Measurements from ENCODE around the gene CNIH3. TPM values are rescaled to one million over a fixed set of nuclear protein-coding genes. Genes with fewer than 3 reads are reported as not detected.
A peak's percentile ranks its signal among the peaks of the same experiment; 100 is the strongest.

Gene CNIH3
- total RNA-seq, 2 donors from 2014 or later = 0.33 to 1.3 TPM

DNA sequence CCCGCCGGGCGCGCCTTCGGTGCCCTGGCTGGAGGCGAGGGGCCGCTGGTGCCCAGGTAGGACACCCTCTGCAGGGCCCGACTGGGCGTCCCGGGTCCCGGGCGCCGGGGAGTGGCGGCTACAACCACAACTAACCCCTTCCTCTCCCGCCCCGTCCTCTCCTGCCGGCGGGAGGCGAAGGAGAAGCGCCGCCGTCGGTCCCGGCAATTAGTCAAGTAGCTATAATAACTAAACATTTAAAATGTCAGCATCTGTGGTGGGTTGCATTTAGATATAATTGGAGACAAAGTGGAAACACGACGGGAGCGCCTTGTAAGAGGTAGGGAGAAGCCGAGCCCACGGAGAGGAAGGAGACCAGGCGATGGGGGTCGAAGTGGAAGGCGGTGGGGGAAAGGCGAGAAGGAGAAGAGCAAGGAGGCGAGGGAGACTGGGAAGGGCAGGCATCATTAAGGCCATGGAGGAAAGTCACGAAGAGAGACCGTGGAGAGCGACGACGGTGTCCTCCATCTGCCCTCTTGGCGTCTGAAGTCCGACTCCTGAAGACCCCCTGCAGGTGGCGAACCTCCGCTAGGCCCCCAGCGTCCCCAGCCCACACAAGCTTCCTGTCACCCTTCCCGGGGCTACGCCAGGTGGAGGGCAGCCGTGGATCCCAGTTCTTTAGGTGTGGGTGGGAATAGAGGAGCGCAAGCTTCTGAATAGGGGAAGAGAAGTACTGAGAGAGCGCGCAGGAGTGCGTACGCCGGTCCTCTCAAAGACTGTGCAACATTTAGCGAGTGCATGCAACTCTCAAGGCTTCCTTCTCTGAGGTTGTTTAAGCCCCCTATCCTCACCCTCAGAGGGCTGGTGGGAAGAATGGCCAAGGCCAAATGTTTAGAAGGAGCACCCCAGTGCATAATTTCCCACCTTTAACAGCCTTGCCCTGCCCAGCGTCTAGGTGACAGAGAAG, 1.6 kb downstream of the CNIH3 start:
- no peak overlapping the region for H3K27ac ChIP-seq
- H3K9me3 ChIP-seq = no peaks in the 10 kb centered on the region
- peak overlapping the region in 1 of 2 donors; percentile 45 for H3K4me3 ChIP-seq
- H3K36me3 ChIP-seq = no peaks in the 10 kb centered on the region
- TF ChIP-seq, protein P1, sequence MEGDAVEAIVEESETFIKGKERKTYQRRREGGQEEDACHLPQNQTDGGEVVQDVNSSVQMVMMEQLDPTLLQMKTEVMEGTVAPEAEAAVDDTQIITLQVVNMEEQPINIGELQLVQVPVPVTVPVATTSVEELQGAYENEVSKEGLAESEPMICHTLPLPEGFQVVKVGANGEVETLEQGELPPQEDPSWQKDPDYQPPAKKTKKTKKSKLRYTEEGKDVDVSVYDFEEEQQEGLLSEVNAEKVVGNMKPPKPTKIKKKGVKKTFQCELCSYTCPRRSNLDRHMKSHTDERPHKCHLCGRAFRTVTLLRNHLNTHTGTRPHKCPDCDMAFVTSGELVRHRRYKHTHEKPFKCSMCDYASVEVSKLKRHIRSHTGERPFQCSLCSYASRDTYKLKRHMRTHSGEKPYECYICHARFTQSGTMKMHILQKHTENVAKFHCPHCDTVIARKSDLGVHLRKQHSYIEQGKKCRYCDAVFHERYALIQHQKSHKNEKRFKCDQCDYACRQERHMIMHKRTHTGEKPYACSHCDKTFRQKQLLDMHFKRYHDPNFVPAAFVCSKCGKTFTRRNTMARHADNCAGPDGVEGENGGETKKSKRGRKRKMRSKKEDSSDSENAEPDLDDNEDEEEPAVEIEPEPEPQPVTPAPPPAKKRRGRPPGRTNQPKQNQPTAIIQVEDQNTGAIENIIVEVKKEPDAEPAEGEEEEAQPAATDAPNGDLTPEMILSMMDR (IDR thresholded peaks at IDR 0.05) = no peak
- DNase-seq (ENCODE audit: low spot score) = no peak
- H3K27me3 ChIP-seq = peaks cover 18% of the 10 kb centered on the region in 2 donors
- H3K4me1 ChIP-seq = peaks cover 0 to 18% of the 10 kb centered on the region in 2 donors

- no peak for DNase-seq (ENCODE audit: low spot score)
- H3K4me3 ChIP-seq = no peak overlapping the region
- H3K36me3 ChIP-seq = no peaks in the 10 kb centered on the region
- H3K27ac ChIP-seq = no peak overlapping the region
- peaks cover 0 to 18% of the 10 kb centered on the region in 2 donors for H3K4me1 ChIP-seq
- no peaks in the 10 kb centered on the region for H3K9me3 ChIP-seq
- TF ChIP-seq, protein P1 (IDR thresholded peaks at IDR 0.05) = no peak
- H3K27me3 ChIP-seq = peaks cover 18% of the 10 kb centered on the region in 2 donors
Observed at GRCh38 chr1:224619209-224619608, 3.1 kb downstream of the CNIH3 start.

DNA sequence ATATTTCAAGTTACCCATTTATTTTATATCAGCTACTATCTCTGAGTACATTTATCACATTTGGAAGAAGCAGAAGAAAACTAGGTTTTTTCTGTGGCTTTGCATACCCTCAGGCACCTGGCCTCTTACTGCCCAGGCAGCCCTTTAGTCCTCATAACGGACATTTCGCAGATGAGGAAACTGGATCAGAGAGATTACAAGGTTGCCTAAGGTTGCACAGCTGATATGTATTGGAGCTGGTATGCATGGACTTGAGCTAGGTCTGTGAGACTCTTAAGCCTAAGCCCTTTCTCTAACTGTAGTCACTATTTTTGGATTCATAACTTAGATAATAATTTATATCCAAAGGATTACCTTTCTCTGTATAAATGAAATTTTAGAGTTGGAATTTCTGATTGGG, 4.0 kb downstream of the CNIH3 start:
- peaks cover 0 to 18% of the 10 kb centered on the region in 2 donors for H3K4me1 ChIP-seq
- TF ChIP-seq, protein P1 (IDR thresholded peaks at IDR 0.05) = no peak
- H3K27ac ChIP-seq = no peak overlapping the region
- no peaks in the 10 kb centered on the region for H3K36me3 ChIP-seq
- H3K9me3 ChIP-seq = no peaks in the 10 kb centered on the region
- no peak for DNase-seq (ENCODE audit: low spot score)
- H3K4me3 ChIP-seq = no peak overlapping the region
- peaks cover 18% of the 10 kb centered on the region in 2 donors for H3K27me3 ChIP-seq

GRCh38 chr1:224621813-224622682, 5.9 kb downstream of the CNIH3 start:
- Histone ChIP-seq H3K27ac (no peak overlapping the region), H3K4me3 (no peak overlapping the region), H3K9me3 (no peaks in the 10 kb centered on the region), H3K36me3 (no peaks in the 10 kb centered on the region), H3K4me1 (peaks cover 0 to 5% of the 10 kb centered on the region in 2 donors), H3K27me3 (peaks cover 11 to 15% of the 10 kb centered on the region in 2 donors)
- TF ChIP-seq, protein P1 (IDR thresholded peaks at IDR 0.05) = no peak
- DNase-seq (ENCODE audit: low spot score) = no peak

DNA sequence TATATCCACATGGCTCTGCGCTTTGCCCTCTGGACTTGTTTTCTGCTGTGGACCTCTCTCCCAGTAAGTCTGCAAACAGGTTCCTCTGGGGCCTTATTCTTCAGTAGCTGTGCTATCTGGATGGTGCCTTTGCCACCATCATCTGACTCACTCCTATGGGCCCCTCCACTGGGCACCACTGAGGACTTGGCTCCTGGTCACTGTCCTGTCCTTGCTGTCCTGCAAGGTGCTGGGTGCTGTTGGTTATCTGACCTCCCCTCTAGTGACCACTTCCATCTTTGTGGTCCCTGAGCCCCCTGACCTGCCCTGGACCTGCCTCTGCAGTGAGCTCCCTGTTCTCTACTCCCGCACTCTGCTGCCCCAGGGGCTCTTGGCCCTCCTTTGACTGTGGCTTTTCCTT, 6.7 kb downstream of the CNIH3 start:
- no peak overlapping the region for H3K4me3 ChIP-seq
- TF ChIP-seq, protein P1 (IDR thresholded peaks at IDR 0.05) = no peak
- H3K4me1 ChIP-seq = no peaks in the 10 kb centered on the region
- no peaks in the 10 kb centered on the region for H3K9me3 ChIP-seq
- no peak for DNase-seq (ENCODE audit: low spot score)
- no peak overlapping the region for H3K27ac ChIP-seq
- H3K36me3 ChIP-seq = no peaks in the 10 kb centered on the region
- peaks cover 3 to 8% of the 10 kb centered on the region in 2 donors for H3K27me3 ChIP-seq
